RKO (cell line): Measurements from ENCODE around the gene DNAH2.

Experiments
- DNase-seq: peaks from one replicate; pipeline ENCODE4 v3.0.0-alpha.2; 2016; ENCODE audit warnings: low spot score

DNAH2 gene

GRCh38 chr17:7822126-7822525, 104.6 kb downstream of the DNAH2 start:
- no peak for DNase-seq

DNA sequence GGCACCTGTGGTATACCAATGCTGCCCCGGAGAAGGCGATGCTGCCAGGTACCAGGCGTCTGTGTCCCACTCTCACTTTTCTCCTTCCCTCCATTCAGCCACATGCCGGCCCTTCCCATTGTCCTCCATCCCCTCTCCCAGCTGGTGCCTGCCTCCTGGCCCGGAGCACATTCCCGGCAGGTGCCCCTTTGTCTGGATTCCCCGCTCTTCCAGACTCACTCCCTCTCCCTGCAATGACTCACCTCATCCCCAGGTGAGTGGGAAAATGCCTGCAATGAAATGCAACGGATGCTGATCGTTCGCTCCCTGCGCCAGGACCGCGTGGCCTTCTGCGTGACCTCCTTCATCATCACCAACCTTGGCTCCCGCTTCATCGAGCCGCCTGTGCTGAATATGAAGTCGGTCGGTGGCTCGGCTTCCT, 106.0 kb downstream of the DNAH2 start:
- no peak for DNase-seq

- DNase-seq: no peak
These were observed 106.7 kb downstream of the DNAH2 start for GRCh38 chr17:7824021-7824924.

DNA sequence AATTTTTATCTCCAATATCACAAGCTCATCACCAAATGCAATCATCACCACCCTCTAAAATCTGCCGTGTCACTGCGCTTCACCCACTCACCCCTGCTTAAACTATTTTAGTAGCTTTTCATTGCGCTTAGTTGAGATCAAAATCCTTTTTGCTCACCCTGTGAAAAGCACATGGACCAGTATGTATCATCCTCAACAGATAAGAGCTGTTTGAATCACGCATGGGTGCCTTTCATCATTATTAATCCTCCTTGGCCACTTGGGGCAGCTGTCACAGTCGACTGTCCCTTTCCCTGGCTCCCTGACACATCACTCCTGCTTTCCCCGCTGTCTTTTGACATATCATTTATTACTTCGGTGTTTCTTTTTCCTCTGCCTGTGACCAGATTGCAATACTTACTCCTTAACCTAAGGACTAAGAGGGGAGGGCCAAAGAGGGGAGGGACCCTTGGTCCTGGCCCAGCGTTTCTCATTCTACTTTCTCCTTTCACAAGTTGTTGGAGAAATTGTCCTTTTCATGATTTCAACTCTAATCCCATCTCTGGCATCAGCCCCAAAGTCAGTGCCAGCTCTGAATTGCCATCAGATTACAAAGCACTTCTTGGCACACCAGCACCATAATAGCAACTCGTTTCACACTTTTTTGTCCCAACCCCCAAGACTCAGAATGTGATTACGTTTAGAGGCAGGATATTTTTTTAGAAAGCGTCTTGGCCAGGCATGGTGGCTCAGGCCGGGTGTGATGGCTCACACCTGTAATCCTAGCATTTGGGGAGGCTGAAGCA, 107.9 kb downstream of the DNAH2 start:
- DNase-seq: peak; percentile 74

GRCh38 chr17:7830616-7831015, 113.1 kb downstream of the DNAH2 start:
- no peak for DNase-seq

GRCh38 chr17:7831233-7831632, 113.7 kb downstream of the DNAH2 start:
- no peak for DNase-seq

- DNase-seq: no peak
These were observed 114.9 kb downstream of the DNAH2 start for GRCh38 chr17:7832431-7832830.

DNA sequence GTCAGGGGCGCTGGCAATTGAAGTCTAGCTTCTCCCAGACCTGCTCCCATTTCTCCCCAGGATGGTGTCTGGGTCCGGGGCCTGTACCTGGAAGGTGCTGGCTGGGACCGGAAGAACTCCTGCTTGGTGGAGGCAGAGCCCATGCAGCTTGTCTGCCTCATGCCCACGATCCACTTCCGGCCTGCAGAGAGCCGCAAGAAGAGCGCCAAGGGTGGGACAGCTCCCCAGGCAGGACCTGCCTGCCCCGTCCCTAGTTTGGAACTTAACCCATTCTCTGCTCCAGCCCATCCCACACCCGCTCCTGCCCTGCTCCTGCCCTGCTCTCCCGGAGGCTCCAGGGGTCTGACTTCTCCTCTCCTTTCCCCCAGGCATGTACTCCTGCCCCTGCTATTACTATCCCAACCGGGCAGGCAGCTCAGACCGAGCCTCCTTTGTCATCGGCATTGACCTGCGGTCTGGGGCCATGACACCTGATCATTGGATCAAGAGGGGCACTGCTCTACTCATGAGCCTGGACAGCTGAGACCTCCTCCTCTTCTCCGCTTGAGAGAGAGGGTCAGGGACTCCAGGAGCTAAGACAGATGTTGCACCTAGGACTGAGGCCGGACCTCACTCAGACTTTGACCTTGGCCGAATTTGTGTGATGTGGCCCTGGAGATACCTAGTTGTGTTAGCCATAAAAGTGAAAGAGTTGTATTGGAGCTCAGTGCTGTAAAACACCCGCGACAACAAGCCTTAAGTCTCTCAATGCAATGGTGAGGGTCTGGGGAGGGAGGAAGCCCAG, 115.7 kb downstream of the DNAH2 start:
- no peak for DNase-seq

GRCh38 chr17:7833795-7834541, 116.4 kb downstream of the DNAH2 start, which contains the start of gene KDM6B:
TSS of gene KDM6B (plus strand) at chr17:7834217. CDS start at chr17:7845555, 11,338 bp downstream.
- peak; percentile 93 for DNase-seq

GRCh38 chr17:7834542-7834956, 117.0 kb downstream of the DNAH2 start:
- peak; percentile 86 for DNase-seq

DNA sequence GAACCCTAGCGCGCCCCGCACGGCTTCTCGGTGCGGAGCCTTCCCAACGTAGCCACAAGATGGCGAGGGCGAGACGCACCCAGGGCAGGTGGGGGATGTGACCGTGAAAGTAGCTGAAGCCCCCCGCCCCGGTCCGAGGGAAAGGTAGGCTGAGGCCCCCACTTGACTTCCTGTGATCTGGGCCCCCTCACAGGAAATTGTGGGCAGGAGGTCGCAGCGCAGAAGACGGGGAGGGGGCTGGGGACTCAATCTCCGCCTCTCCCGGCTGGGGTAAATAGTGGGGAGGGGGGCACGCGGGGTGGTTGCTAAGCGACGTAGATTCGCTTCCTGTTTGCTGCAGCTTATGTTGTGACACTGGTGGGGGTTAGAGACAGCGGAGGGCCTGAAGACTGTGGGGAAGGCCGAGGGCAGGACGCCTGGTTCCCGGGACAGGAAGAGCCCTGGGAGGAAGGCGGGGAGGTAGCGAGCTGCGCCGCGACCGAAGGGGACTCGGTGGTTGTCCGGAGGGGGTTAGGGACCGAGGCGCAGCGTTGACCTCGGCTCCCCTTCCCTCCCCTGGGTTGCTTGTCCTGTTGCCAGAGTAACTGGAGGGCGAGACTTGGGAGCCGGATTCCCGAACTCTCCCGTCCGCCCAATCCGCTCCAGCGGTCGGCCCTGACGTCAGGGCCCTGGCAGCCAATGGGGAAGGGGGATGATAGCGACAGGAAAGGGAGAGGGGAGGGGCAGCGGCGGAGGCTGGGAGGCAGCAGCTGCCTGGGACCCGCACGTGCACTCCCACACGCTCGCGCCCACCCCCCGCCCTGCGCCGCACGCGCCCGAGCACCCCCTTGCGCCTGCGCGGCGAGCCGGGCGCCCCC, 117.6 kb downstream of the DNAH2 start:
- DNase-seq: peak; percentile 97

DNA sequence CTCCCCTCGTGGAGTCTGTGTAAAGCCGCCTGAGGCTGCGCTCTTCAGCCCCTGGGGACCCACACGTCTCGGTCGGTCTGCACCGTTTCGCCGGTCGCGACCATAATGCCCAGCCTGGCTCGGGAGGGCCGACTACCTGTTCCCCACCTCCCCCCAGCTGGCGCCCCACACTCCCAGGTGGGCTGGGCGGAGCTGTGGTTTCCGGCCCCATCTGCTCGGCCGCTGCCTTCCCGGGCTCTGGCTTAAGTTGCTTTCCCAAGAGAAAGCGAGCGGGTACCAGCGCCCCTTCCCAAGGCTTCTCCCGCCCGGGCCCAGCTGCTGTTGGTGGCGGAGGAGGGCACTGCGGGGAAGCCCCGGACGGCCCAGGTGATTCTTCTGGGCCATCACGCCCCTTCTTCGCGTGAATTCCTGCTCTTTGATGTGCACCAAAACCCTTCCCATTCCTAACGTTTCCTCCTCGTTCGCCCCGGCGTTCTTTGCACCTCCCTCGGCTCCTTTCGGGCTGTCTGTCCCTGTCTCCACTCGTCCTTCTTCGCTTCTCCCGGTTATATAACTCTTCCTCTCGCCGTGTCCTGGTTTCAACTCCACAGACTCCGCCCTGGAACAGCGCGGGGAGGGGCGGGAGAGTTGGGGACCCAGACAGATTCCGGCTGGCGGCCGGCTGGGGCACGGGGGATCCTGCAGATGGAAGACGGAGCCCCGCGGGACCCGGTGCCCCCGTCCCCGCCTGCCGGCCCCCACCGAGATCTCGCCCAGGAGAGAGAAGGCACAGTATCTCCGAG, 118.5 kb downstream of the DNAH2 start:
- peak; percentile 74 for DNase-seq

GRCh38 chr17:7836596-7837407, 119.3 kb downstream of the DNAH2 start:
- peak; percentile 98 for DNase-seq

DNA sequence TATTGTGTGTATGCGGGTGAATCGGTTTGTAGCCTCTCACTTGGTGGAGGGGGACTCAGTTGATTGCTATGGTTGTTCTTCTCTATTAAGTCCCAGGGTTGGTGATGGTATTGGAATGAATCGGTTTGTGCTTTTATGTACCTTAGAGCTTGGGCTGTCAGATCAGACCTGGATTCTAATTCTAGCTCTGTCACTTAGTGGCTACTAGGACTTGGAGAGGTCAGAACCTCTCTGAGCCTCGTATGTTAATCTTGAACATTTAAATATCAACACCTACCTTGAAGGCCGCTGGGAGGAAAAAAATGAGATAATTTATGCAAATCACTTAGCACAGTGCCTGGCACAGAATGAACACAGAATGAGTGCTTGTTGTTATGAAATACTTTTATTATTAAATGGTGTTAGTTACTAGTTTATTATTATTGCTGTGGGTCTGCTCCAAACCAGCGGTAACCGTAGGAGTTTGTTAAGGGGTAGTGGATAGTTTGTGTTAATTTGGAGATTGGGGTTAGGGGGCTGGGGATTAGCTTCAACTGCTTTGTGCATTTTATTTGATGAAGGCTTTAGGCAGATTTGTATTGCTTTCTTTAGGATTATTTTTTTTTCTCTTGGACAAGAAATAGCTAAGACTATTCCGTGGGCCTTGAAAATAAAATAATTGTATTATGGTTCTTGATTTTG, 120.0 kb downstream of the DNAH2 start:
- DNase-seq: peak; percentile 77

GRCh38 chr17:7838090-7839075, 120.8 kb downstream of the DNAH2 start:
- peak; percentile 75 for DNase-seq

GRCh38 chr17:7839190-7839875, 121.8 kb downstream of the DNAH2 start:
- DNase-seq: no peak
